Uterus (tissue), 2 donors: ENCODE data around the gene KLHL41.
"Not testable (repeated sequence)": the region's sequence is repeated elsewhere in the genome, so short reads cannot be mapped to it uniquely, and the experiment has no call there.

Experiments used
- POLR2A ChIP-seq, 2 donors: fragments of 450-650 bp; IDR thresholded peaks; one replicate each; pipeline ENCODE4 v1.6.1; 2016; ENCODE audit warnings: antibody characterized with exemption in 2 of 2, mild to moderate bottlenecking in 1 of 2, moderate library complexity in 1 of 2
- TF ChIP-seq, protein P1 (sequence below), 4 experiments: fragments of 200-600 bp in 2 of 4; fragments of 450-650 bp in 2 of 4; sonication (generic) in 2 of 4; IDR thresholded peaks; one replicate each; pipeline ENCODE4 v1.5.1; 2016 to 2019; ENCODE audit warnings: antibody characterized with exemption in 4 of 4, mild to moderate bottlenecking in 2 of 4, moderate library complexity in 1 of 4

DNA sequence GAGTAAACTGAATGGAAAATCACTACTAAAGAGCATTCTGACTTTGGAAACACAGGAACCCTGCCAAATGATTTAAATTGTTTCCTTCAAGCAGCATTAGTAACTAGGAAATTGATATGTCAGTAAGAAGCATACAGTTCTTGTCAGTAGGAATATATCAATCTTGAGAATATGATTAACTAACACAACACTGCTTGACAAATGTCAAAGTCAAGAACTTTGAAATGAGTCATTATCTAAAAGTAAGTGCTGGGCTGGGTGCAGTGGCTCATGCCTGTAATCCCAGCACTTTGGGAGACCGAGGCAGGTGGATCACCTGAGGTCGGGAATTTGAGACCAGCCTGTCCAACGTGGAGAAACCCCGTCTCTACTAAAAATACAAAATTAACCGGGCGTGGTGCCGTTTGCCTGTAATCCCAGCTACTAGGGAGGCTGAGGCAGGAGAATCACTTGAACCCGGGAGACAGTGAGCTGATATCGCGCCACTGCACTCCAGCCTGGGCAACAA lies 7.0 kb downstream of the KLHL41 start:
- TF ChIP-seq, protein P1, sequence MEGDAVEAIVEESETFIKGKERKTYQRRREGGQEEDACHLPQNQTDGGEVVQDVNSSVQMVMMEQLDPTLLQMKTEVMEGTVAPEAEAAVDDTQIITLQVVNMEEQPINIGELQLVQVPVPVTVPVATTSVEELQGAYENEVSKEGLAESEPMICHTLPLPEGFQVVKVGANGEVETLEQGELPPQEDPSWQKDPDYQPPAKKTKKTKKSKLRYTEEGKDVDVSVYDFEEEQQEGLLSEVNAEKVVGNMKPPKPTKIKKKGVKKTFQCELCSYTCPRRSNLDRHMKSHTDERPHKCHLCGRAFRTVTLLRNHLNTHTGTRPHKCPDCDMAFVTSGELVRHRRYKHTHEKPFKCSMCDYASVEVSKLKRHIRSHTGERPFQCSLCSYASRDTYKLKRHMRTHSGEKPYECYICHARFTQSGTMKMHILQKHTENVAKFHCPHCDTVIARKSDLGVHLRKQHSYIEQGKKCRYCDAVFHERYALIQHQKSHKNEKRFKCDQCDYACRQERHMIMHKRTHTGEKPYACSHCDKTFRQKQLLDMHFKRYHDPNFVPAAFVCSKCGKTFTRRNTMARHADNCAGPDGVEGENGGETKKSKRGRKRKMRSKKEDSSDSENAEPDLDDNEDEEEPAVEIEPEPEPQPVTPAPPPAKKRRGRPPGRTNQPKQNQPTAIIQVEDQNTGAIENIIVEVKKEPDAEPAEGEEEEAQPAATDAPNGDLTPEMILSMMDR (IDR thresholded peaks at IDR 0.05): not testable (repeated sequence)
- not testable (repeated sequence) for TF ChIP-seq POLR2A (IDR thresholded peaks at IDR 0.05)
